GM19438 (cell line): ENCODE results near the gene MAVS.
"Not testable (repeated sequence)": the region's sequence is repeated elsewhere in the genome, so short reads cannot be mapped to it uniquely, and the experiment has no call there.

Experiments used
- ATAC-seq: cut with Tn5 transposase; IDR thresholded peaks from one replicate; pipeline ENCODE4 v1.9.1; 2021; ENCODE audit warnings: low read depth; ENCODE audit not compliant: unreplicated experiment

Gene MAVS

GRCh38 chr20:3814928-3815495 is 31.6 kb upstream of the MAVS start:
- no peak for ATAC-seq

GRCh38 chr20:3815703-3816315 is 30.8 kb upstream of the MAVS start:
- no peak for ATAC-seq

GRCh38 chr20:3818155-3819151 is 28.2 kb upstream of the MAVS start:
- ATAC-seq = no peak

- no peak for ATAC-seq
Measured at GRCh38 chr20:3819411-3820047, 27.1 kb upstream of the MAVS start.

GRCh38 chr20:3820048-3820900 is 26.4 kb upstream of the MAVS start, which contains the start of gene AP5S1:
TSS of gene AP5S1 (plus strand) at chr20:3820547. CDS start at chr20:3822118, 1,571 bp downstream.
- peak; percentile 82 for ATAC-seq

GRCh38 chr20:3820901-3821727 is 25.5 kb upstream of the MAVS start:
- no peak for ATAC-seq

- ATAC-seq = no peak
Measured at GRCh38 chr20:3821996-3822395, 24.6 kb upstream of the MAVS start.

- no peak for ATAC-seq
Measured at GRCh38 chr20:3823881-3824280, 22.8 kb upstream of the MAVS start.

GRCh38 chr20:3825526-3825925 is 21.1 kb upstream of the MAVS start:
- ATAC-seq = no peak

GRCh38 chr20:3826420-3826819 is 20.2 kb upstream of the MAVS start:
- no peak for ATAC-seq

GRCh38 chr20:3828798-3829197 is 17.8 kb upstream of the MAVS start:
- no peak for ATAC-seq

GRCh38 chr20:3829891-3830290 is 16.7 kb upstream of the MAVS start:
- not testable (repeated sequence) for ATAC-seq

- no peak for ATAC-seq
Measured at GRCh38 chr20:3836132-3836531, 10.5 kb upstream of the MAVS start.

- no peak for ATAC-seq
Measured at GRCh38 chr20:3839328-3839727, 7.3 kb upstream of the MAVS start.

GRCh38 chr20:3840201-3840600 is 6.4 kb upstream of the MAVS start:
- ATAC-seq = not testable (repeated sequence)

- ATAC-seq = no peak
Measured at GRCh38 chr20:3842348-3842930, 4.2 kb upstream of the MAVS start.

GRCh38 chr20:3843490-3843889 is 3.1 kb upstream of the MAVS start:
- ATAC-seq = no peak

GRCh38 chr20:3843990-3844619 is 2.5 kb upstream of the MAVS start:
- not testable (repeated sequence) for ATAC-seq
